HCT116 (cell line): ENCODE data around the gene DYNAP. TPM values are rescaled to one million over a fixed set of nuclear protein-coding genes. Genes with fewer than 3 reads are reported as not detected.

Experiments used
- ATAC-seq: fragments of 200-7000 bp; cut with Tn5 transposase; 2 replicates; pipeline ENCODE4 v1.9.1; 2020; ENCODE audit warnings: mild to moderate bottlenecking, moderate library complexity
- BruUV-seq: library from RNA; stranded (reverse); fragments of 400-500 nt; replicated peaks from 2 replicates; lab custom pipeline; 2021; lab: Mats Ljungman, UMichigan
- CTCF ChIA-PET: fragments of 300-600 bp; sonication (Branson Sonifier 250); formaldehyde crosslinking; loops from one replicate; lab custom pipeline; 2021; ENCODE audit warnings: antibody characterized with exemption; lab: Charles Lee
- POLR2A ChIA-PET: fragments of 300-600, 350-600 bp; sonication (Branson Sonifier 250); formaldehyde crosslinking; loops from one replicate; lab custom pipeline; 2021; ENCODE audit warnings: antibody characterized with exemption; lab: Charles Lee
- RAD21 ChIA-PET, 2 experiments: fragments of 300-600 bp; sonication (Branson Sonifier 250); formaldehyde crosslinking; loops; one replicate each; lab custom pipeline; 2023; ENCODE audit warnings: low total read pairs in 2 of 2; ENCODE audit not compliant: uncharacterized antibody in 2 of 2, unreplicated experiment in 2 of 2, low non-redundant PET in 1 of 2; lab: Charles Lee
- DNase-seq: peaks from one replicate; pipeline ENCODE4 v3.0.0-alpha.2; 2010; ENCODE audit warnings: low read depth, low spot score
- H2AFZ ChIP-seq: fragments of 200-600 bp; shearing (Covaris generic), sonication (generic); 2 replicates; pipeline ENCODE4 v1.6.1; 2017; ENCODE audit warnings: low read depth, mixed run types, mixed read lengths, antibody characterized with exemption, low read length; ENCODE audit not compliant: poor library complexity, severe bottlenecking
- H3K27ac ChIP-seq: 2 replicates; pipeline ENCODE4 v1.5.1; 2012; ENCODE audit warnings: low read depth, low read length
- H3K27me3 ChIP-seq: fragments of 200-600 bp; sonication (generic); 2 replicates; pipeline ENCODE4 v1.6.1; 2016; ENCODE audit warnings: mixed run types, low read length, mixed read lengths; ENCODE audit not compliant: insufficient read depth
- H3K36me3 ChIP-seq, 2 experiments: fragments of 200-500 bp in 1 of 2; fragments of 200-600 bp in 1 of 2; sonication (Bioruptor generic) in 1 of 2; sonication (generic) in 1 of 2; 2 replicates each; pipeline versions ENCODE4 v1.5.1 to v1.6.1; 2014 to 2016; ENCODE audit warnings: low read length in 2 of 2, inconsistent platforms in 1 of 2, mixed read lengths in 1 of 2, mixed run types in 1 of 2; ENCODE audit not compliant: insufficient read depth in 2 of 2, control insufficient read depth in 1 of 2
- H3K4me1 ChIP-seq, 2 experiments: fragments of 200-600 bp in 1 of 2; sonication (generic) in 1 of 2; 2 replicates each; pipeline versions ENCODE4 v1.5.1 to v1.6.1; 2012 to 2017; ENCODE audit warnings: low read length in 2 of 2, inconsistent platforms in 1 of 2, mild to moderate bottlenecking in 1 of 2, mixed read lengths in 1 of 2, mixed run types in 1 of 2, moderate library complexity in 1 of 2; ENCODE audit not compliant: insufficient read depth in 2 of 2, control insufficient read depth in 1 of 2
- H3K4me2 ChIP-seq: fragments of 200-600 bp; sonication (generic); 2 replicates; pipeline ENCODE4 v1.6.1; 2017; ENCODE audit warnings: mixed run types, low read length, mixed read lengths
- H3K4me3 ChIP-seq, 2 experiments: fragments of 200-600 bp in 1 of 2; sonication (generic) in 1 of 2; replicated peaks in 1 of 2; 2 replicates each; pipeline ENCODE4 v1.5.1; 2011 to 2016; ENCODE audit warnings: low read length in 2 of 2, control low read depth in 1 of 2, low read depth in 1 of 2, mild to moderate bottlenecking in 1 of 2, mixed read lengths in 1 of 2, mixed run types in 1 of 2
- H3K79me2 ChIP-seq: fragments of 200-600 bp; sonication (generic); 2 replicates; pipeline ENCODE4 v1.6.1; 2017; ENCODE audit warnings: mild to moderate bottlenecking, mixed run types, low read length, moderate library complexity, mixed read lengths; ENCODE audit not compliant: insufficient read depth
- H3K9ac ChIP-seq: fragments of 200-600 bp; sonication (generic); 2 replicates; pipeline ENCODE4 v1.6.1; 2016; ENCODE audit warnings: low read length, mixed read lengths
- H3K9me2 ChIP-seq: fragments of 200-600 bp; sonication (generic), shearing (Covaris generic); 2 replicates; pipeline ENCODE4 v1.6.1; 2017; ENCODE audit warnings: mixed run types, mild to moderate bottlenecking, moderate library complexity; ENCODE audit not compliant: insufficient read depth
- H3K9me3 ChIP-seq, 2 experiments: fragments of 200-500 bp in 1 of 2; fragments of 200-600 bp in 1 of 2; sonication (Bioruptor generic) in 1 of 2; sonication (generic) in 1 of 2; 2 replicates each; pipeline ENCODE4 v1.6.1; 2014 to 2017; ENCODE audit warnings: low read length in 2 of 2, mixed read lengths in 2 of 2, inconsistent platforms in 1 of 2, low read depth in 1 of 2, mild to moderate bottlenecking in 1 of 2, mixed run types in 1 of 2, moderate library complexity in 1 of 2; ENCODE audit not compliant: control insufficient read depth in 1 of 2, insufficient read depth in 1 of 2
- H4K20me1 ChIP-seq: fragments of 200-600 bp; sonication (generic), shearing (Covaris generic); 2 replicates; pipeline ENCODE4 v1.6.1; 2017; ENCODE audit warnings: mixed run types, mild to moderate bottlenecking, moderate library complexity; ENCODE audit not compliant: insufficient read depth
- CBX3 ChIP-seq: IDR thresholded peaks from 2 replicates; pipeline ENCODE4 v1.6.1; 2012; ENCODE audit warnings: low read depth
- CEBPB ChIP-seq: IDR thresholded peaks from 2 replicates; pipeline ENCODE4 v1.6.1; 2012; ENCODE audit warnings: low read depth
- CTCF ChIP-seq, 3 experiments: fragments of 200-600 bp in 1 of 3; sonication (generic) in 1 of 3; IDR thresholded peaks in 2 of 3; conservative IDR thresholded peaks in 1 of 3; 2 replicates each; pipeline ENCODE4 v1.5.1; 2012 to 2017; ENCODE audit warnings: low read depth in 2 of 3, low read length in 2 of 3, antibody characterized with exemption in 1 of 3, borderline replicate concordance in 1 of 3, control low read depth in 1 of 3, mild to moderate bottlenecking in 1 of 3, mixed read lengths in 1 of 3, mixed run types in 1 of 3, moderate library complexity in 1 of 3; ENCODE audit not compliant: insufficient read depth in 1 of 3
- ELF1 ChIP-seq: IDR thresholded peaks from 2 replicates; pipeline ENCODE4 v1.6.1; 2012; ENCODE audit warnings: low read depth, borderline replicate concordance
- EZH2 ChIP-seq: fragments of 200-600 bp; sonication (generic); IDR thresholded peaks from 2 replicates; pipeline ENCODE4 v1.6.1; 2017; ENCODE audit warnings: antibody characterized with exemption, mixed run types
- EZH2phosphoT487 ChIP-seq: fragments of 200-600 bp; IDR thresholded peaks from 2 replicates; pipeline ENCODE4 v1.6.1; 2018; ENCODE audit warnings: antibody characterized with exemption, borderline replicate concordance
- JUND ChIP-seq: IDR thresholded peaks from 2 replicates; pipeline ENCODE4 v1.6.1; 2012
- POLR2A ChIP-seq: IDR thresholded peaks from 2 replicates; pipeline ENCODE4 v1.7.0; 2011; ENCODE audit warnings: borderline replicate concordance; ENCODE audit not compliant: insufficient read depth, insufficient read length; ENCODE audit errors: extremely low read depth
- RAD21 ChIP-seq: IDR thresholded peaks from 2 replicates; pipeline ENCODE4 v1.6.1; 2012; ENCODE audit warnings: low read depth, mild to moderate bottlenecking
- SRF ChIP-seq: IDR thresholded peaks from 2 replicates; pipeline ENCODE4 v1.6.1; 2012; ENCODE audit warnings: low read depth
- TCF7L2 ChIP-seq: IDR thresholded peaks from 2 replicates; pipeline ENCODE4 v1.7.0; 2011; ENCODE audit warnings: borderline replicate concordance, inconsistent platforms; ENCODE audit not compliant: insufficient read depth, insufficient read length; ENCODE audit errors: extremely low read depth
- intact Hi-C: fragments of 100-400 bp; cut with micrococcal nuclease; formaldehyde crosslinking; loops from 2 replicates; pipeline ENCODE4 v1.10.0; 2022
- total RNA-seq: library from RNA; stranded (reverse); gene quantifications from one replicate; pipeline ENCODE4 v1.2.1, GENCODE V29; 2021; ENCODE audit not compliant: unreplicated experiment

Gene DYNAP
- total RNA-seq, 1 experiment from 2014 or later, result not detected

- no peaks in the 10 kb centered on the region for H4K20me1 ChIP-seq
- RAD21 ChIA-PET, result no interaction called here
- POLR2A ChIA-PET, result no interaction called here
- no peaks in the 10 kb centered on the region for H3K9me2 ChIP-seq
- no peak overlapping the region for H2AFZ ChIP-seq
- CTCF ChIA-PET, result interaction anchor here (1.4 kb wide), 1 partner anchor 165 kb away, joined by 3 read pairs; no protein-coding TSS in a partner anchor
- no peaks in the 10 kb centered on the region for H3K9me3 ChIP-seq
- H3K27me3 ChIP-seq, result no peaks in the 10 kb centered on the region
- no peak for DNase-seq
- H3K36me3 ChIP-seq, result no peaks in the 10 kb centered on the region
- H3K4me1 ChIP-seq, result no peaks in the 10 kb centered on the region
- H3K4me2 ChIP-seq, result no peak overlapping the region
- intact Hi-C loops, result loop anchor here (2.0 kb wide), 1 partner anchor 89 kb away; no protein-coding TSS in a partner anchor
- no peaks in the 10 kb centered on the region for H3K79me2 ChIP-seq
- TF ChIP-seq ELF1 (no peak), SRF (no peak), JUND (no peak), EZH2 (no peak), CEBPB (no peak), CBX3 (no peak), EZH2phosphoT487 (no peak), TCF7L2 (no peak), POLR2A (no peak)
- no peak overlapping the region for H3K9ac ChIP-seq
- H3K4me3 ChIP-seq, result no peak overlapping the region
- no peak for ATAC-seq
- no TSS peak for BruUV-seq
- H3K27ac ChIP-seq, result no peak overlapping the region
Observed at GRCh38 chr18:54557958-54558357, 33.1 kb upstream of the DYNAP start.

GRCh38 chr18:54558609-54559585 is 32.1 kb upstream of the DYNAP start:
- ChIA-PET RAD21 (no interaction called here), CTCF (interaction anchor here (1.2 to 1.4 kb wide), 2 partner anchors 166 to 267 kb away, joined by 3 read pairs; no protein-coding TSS in a partner anchor), POLR2A (no interaction called here)
- intact Hi-C loops, result loop anchor here (1.0 to 2.0 kb wide), 3 partner anchors 88 to 424 kb away; no protein-coding TSS in a partner anchor
- no peaks in the 10 kb centered on the region for H3K36me3 ChIP-seq
- DNase-seq (no peak), ATAC-seq (no peak)
- no peaks in the 10 kb centered on the region for H3K9me2 ChIP-seq
- no peak overlapping the region for H2AFZ ChIP-seq
- no peak overlapping the region for H3K4me3 ChIP-seq
- H3K9me3 ChIP-seq, result no peaks in the 10 kb centered on the region
- no peaks in the 10 kb centered on the region for H3K27me3 ChIP-seq
- H4K20me1 ChIP-seq, result no peaks in the 10 kb centered on the region
- no peak overlapping the region for H3K9ac ChIP-seq
- no TSS peak for BruUV-seq
- TF ChIP-seq CTCF (IDR thresholded peaks at IDR 0.05 in 2 of 3, conservative IDR thresholded peaks at IDR 0.05 in 1 of 3; ENCODE audit: borderline replicate concordance in 1 of 3, insufficient read depth in 1 of 3, low read depth in 2 of 3, low read length in 2 of 3) (peak; percentile 31 to 74 (median 57); a peak in 4 of 6 replicates), RAD21 (peak; percentile 52), JUND (no peak), TCF7L2 (no peak)
- no peaks in the 10 kb centered on the region for H3K4me1 ChIP-seq
- no peak overlapping the region for H3K27ac ChIP-seq
- no peaks in the 10 kb centered on the region for H3K79me2 ChIP-seq
- no peak overlapping the region for H3K4me2 ChIP-seq
